Measurements from ENCODE around the gene PRMT2. TPM values are rescaled to one million over a fixed set of nuclear protein-coding genes. Genes with fewer than 3 reads are reported as not detected.
A peak's percentile ranks its signal among the peaks of the same experiment; 100 is the strongest.

Gene PRMT2
- 100 to 1,000 TPM; 136 to 161 (median 142) TPM for total RNA-seq

GRCh38 chr21:46635324-46636180 lies at the start of gene PRMT2:
Gene PRMT2 (plus strand): TSS chr21:46635674. CDS start chr21:46636952, 1,278 bp downstream.
- Histone ChIP-seq H3K36me3 (peaks cover 0 to under 1% (median 0%) of the 10 kb centered on the region in 4 donors), H3K27ac (replicated peaks in 1 of 4) (peak within 1 kb of the TSS; percentile 90 to 98 (median 96)), H3K4me1 (peaks cover 36 to 56% (median 50%) of the 10 kb centered on the region in 4 donors), H3K4me3 (peak within 1 kb of the TSS; percentile 88 to 100 (median 94)), H3K27me3 (peaks cover 0 to 8% (median 0%) of the 10 kb centered on the region in 4 donors), H3K9me3 (no peaks in the 10 kb centered on the region)
- peak; percentile 97 for DNase-seq (ENCODE audit: extremely low spot score)
- intact Hi-C loops (cut with DNase I) = no loop called here
- under 1% methylated on average over 42 of the region's 90 CpGs for WGBS
- TF ChIP-seq EP300 (IDR thresholded peaks at IDR 0.05) = no peak
- TF ChIP-seq CTCF (IDR thresholded peaks at IDR 0.05) = peak in 1 of 3 experiments; percentile 13
- peak; percentile 98 to 99 for TF ChIP-seq POLR2AphosphoS5 (IDR thresholded peaks at IDR 0.05)
- TF ChIP-seq POLR2A (IDR thresholded peaks at IDR 0.05; ENCODE audit: low read depth) = peak; percentile 75

- intact Hi-C loops (cut with DNase I) = no loop called here
- Histone ChIP-seq H3K9me3 (peaks cover 0 to 13% (median 8%) of the 10 kb centered on the region in 4 donors), H3K27me3 (no peaks in the 10 kb centered on the region), H3K4me3 (no peak overlapping the region), H3K4me1 (peaks cover 10 to 12% (median 12%) of the 10 kb centered on the region in 4 donors), H3K36me3 (no peaks in the 10 kb centered on the region), H3K27ac (replicated peaks in 1 of 4) (no peak overlapping the region)
- no peak for DNase-seq (ENCODE audit: extremely low spot score)
- no peak for TF ChIP-seq CTCF (IDR thresholded peaks at IDR 0.05)
- TF ChIP-seq EP300 (IDR thresholded peaks at IDR 0.05) = no peak
- TF ChIP-seq POLR2A (IDR thresholded peaks at IDR 0.05; ENCODE audit: low read depth) = no peak
- no peak for TF ChIP-seq POLR2AphosphoS5 (IDR thresholded peaks at IDR 0.05)
- WGBS = 90% methylated on average over 8 of the region's 8 CpGs
These were observed 41.2 kb upstream of the PRMT2 start for GRCh38 chr21:46594276-46594675.

- Histone ChIP-seq H3K36me3 (no peaks in the 10 kb centered on the region), H3K27me3 (no peaks in the 10 kb centered on the region), H3K4me1 (peaks cover 17 to 24% (median 22%) of the 10 kb centered on the region in 4 donors), H3K9me3 (peaks cover 0 to 6% (median 3%) of the 10 kb centered on the region in 4 donors), H3K4me3 (no peak overlapping the region), H3K27ac (replicated peaks in 1 of 4) (no peak overlapping the region)
- WGBS = 100% methylated on average over 1 of the region's 1 CpG
- no peak for TF ChIP-seq POLR2AphosphoS5 (IDR thresholded peaks at IDR 0.05)
- TF ChIP-seq EP300 (IDR thresholded peaks at IDR 0.05) = no peak
- no peak for TF ChIP-seq CTCF (IDR thresholded peaks at IDR 0.05)
- no peak for TF ChIP-seq POLR2A (IDR thresholded peaks at IDR 0.05; ENCODE audit: low read depth)
- no peak for DNase-seq (ENCODE audit: extremely low spot score)
- intact Hi-C loops (cut with DNase I) = no loop called here
These were observed 39.3 kb upstream of the PRMT2 start for GRCh38 chr21:46596201-46596600.

GRCh38 chr21:46597031-46597430 lies 38.4 kb upstream of the PRMT2 start:
- no peak for DNase-seq (ENCODE audit: extremely low spot score)
- H3K27ac ChIP-seq (replicated peaks in 1 of 4) = no peak overlapping the region
- H3K36me3 ChIP-seq = no peaks in the 10 kb centered on the region
- H3K27me3 ChIP-seq = no peaks in the 10 kb centered on the region
- 93% methylated on average over 7 of the region's 8 CpGs for WGBS
- intact Hi-C loops (cut with DNase I) = no loop called here
- TF ChIP-seq POLR2A (IDR thresholded peaks at IDR 0.05; ENCODE audit: low read depth) = no peak
- no peak for TF ChIP-seq CTCF (IDR thresholded peaks at IDR 0.05)
- no peak for TF ChIP-seq EP300 (IDR thresholded peaks at IDR 0.05)
- no peak for TF ChIP-seq POLR2AphosphoS5 (IDR thresholded peaks at IDR 0.05)
- H3K4me3 ChIP-seq = no peak overlapping the region
- H3K9me3 ChIP-seq = peaks cover 0 to 6% (median 3%) of the 10 kb centered on the region in 4 donors
- H3K4me1 ChIP-seq = peaks cover 17 to 24% (median 22%) of the 10 kb centered on the region in 4 donors
